Spleen (tissue), 7 donors: ENCODE data around the gene CFAP97D1.

Experiments
- CTCF ChIP-seq, 11 experiments: fragments of 200-600 bp in 7 of 11; fragments of 450-650 bp in 4 of 11; sonication (generic) in 4 of 11; IDR thresholded peaks in 8 of 11; conservative IDR thresholded peaks in 3 of 11; 1 replicate in 7 of 11; 2 replicates in 4 of 11; pipeline versions ENCODE4 v1.4.0 to v1.8.0; 2016 to 2021; ENCODE audit warnings: antibody characterized with exemption in 11 of 11, inconsistent platforms in 4 of 11, mild to moderate bottlenecking in 1 of 11
- POLR2A ChIP-seq, 3 donors: fragments of 450-650 bp; IDR thresholded peaks; one replicate each; pipeline ENCODE4 v1.5.1; 2017; ENCODE audit warnings: antibody characterized with exemption in 3 of 3, mild to moderate bottlenecking in 1 of 3
- donor health status: DM: no; HTN: no; CAD: no; lungs with moderate emphysema.
- donor health status: DM: no; HTN: no; CAD: no.
- donor health status: DM: no; HTN: no; CAD: no.

GRCh38 chr17:43822570-43823190 lies 42.4 kb downstream of the CFAP97D1 start:
- TF ChIP-seq CTCF (IDR thresholded peaks at IDR 0.05 in 8 of 11, conservative IDR thresholded peaks at IDR 0.05 in 3 of 11) = no peak
- no peak for TF ChIP-seq POLR2A (IDR thresholded peaks at IDR 0.05)
